Mesenchymal stem cell (in vitro differentiated cells and primary cell): ENCODE results near the gene MYBPC1.

Experiments
- DNase-seq: peaks from one replicate; pipeline ENCODE4 v3.0.0-alpha.2; 2013
- H2AFZ ChIP-seq: one replicate; pipeline ENCODE4 v1.6.1; 2013; ENCODE audit warnings: low read depth, mild to moderate bottlenecking, control low read depth, inconsistent platforms, low read length, moderate library complexity
- H2AK5ac ChIP-seq: 2 replicates; pipeline ENCODE4 v1.6.1; 2013; ENCODE audit warnings: low read length, moderate library complexity, mild to moderate bottlenecking, inconsistent platforms; ENCODE audit not compliant: severe bottlenecking
- H2BK120ac ChIP-seq: one replicate; pipeline ENCODE4 v1.6.1; 2013; ENCODE audit warnings: low read depth, mild to moderate bottlenecking, inconsistent platforms, low read length, moderate library complexity
- H2BK12ac ChIP-seq, 2 experiments: one replicate each; pipeline ENCODE4 v1.6.1; 2013; ENCODE audit warnings: inconsistent platforms in 2 of 2, low read length in 2 of 2, mild to moderate bottlenecking in 2 of 2, moderate library complexity in 2 of 2, control low read depth in 1 of 2
- H2BK15ac ChIP-seq: one replicate; pipeline ENCODE4 v1.6.1; 2013; ENCODE audit warnings: mild to moderate bottlenecking, low read depth, inconsistent platforms; ENCODE audit not compliant: poor library complexity, severe bottlenecking
- H2BK5ac ChIP-seq: 2 replicates; pipeline ENCODE4 v1.6.1; 2013; ENCODE audit warnings: low read depth, mild to moderate bottlenecking, low read length, control low read depth, inconsistent platforms; ENCODE audit not compliant: poor library complexity, severe bottlenecking
- H3K14ac ChIP-seq, 2 experiments: one replicate each; pipeline ENCODE4 v1.6.1; 2013; ENCODE audit warnings: inconsistent platforms in 2 of 2, low read length in 2 of 2, control low read depth in 1 of 2, mild to moderate bottlenecking in 1 of 2, moderate library complexity in 1 of 2
- H3K18ac ChIP-seq, 2 experiments: one replicate each; pipeline ENCODE4 v1.6.1; 2013; ENCODE audit warnings: inconsistent platforms in 2 of 2, low read length in 2 of 2, control low read depth in 1 of 2, low read depth in 1 of 2, mild to moderate bottlenecking in 1 of 2
- H3K23ac ChIP-seq, 2 experiments: one replicate each; pipeline ENCODE4 v1.6.1; 2013; ENCODE audit warnings: inconsistent platforms in 2 of 2, low read length in 2 of 2, mild to moderate bottlenecking in 2 of 2, moderate library complexity in 2 of 2, control low read depth in 1 of 2
- H3K27ac ChIP-seq: 2 replicates; pipeline ENCODE4 v1.5.1; 2013; ENCODE audit warnings: mild to moderate bottlenecking, moderate library complexity, low read length, control low read depth, inconsistent platforms; ENCODE audit not compliant: poor library complexity, severe bottlenecking
- H3K27me3 ChIP-seq, 2 experiments: 2 replicates each; pipeline versions ENCODE4 v1.6.1 to v1.7.0; 2013; ENCODE audit warnings: low read length in 2 of 2, mild to moderate bottlenecking in 2 of 2, moderate library complexity in 2 of 2, control low read depth in 1 of 2, inconsistent platforms in 1 of 2; ENCODE audit not compliant: control insufficient read depth in 1 of 2, insufficient read depth in 1 of 2
- H3K36me3 ChIP-seq, 2 experiments: 2 replicates each; pipeline versions ENCODE4 v1.6.1 to v1.7.0; 2013; ENCODE audit warnings: low read length in 2 of 2, control low read depth in 1 of 2, inconsistent platforms in 1 of 2, low read depth in 1 of 2, mild to moderate bottlenecking in 1 of 2; ENCODE audit not compliant: insufficient read depth in 2 of 2, control insufficient read depth in 1 of 2
- H3K4ac ChIP-seq, 2 experiments: one replicate each; pipeline ENCODE4 v1.6.1; 2013; ENCODE audit warnings: inconsistent platforms in 2 of 2, low read length in 2 of 2, mild to moderate bottlenecking in 2 of 2, moderate library complexity in 2 of 2, control low read depth in 1 of 2, low read depth in 1 of 2
- H3K4me1 ChIP-seq: 2 replicates; pipeline ENCODE4 v1.6.1; 2013; ENCODE audit warnings: low read depth, low read length, control low read depth; ENCODE audit not compliant: control insufficient read depth, insufficient read depth
- H3K4me2 ChIP-seq: 2 replicates; pipeline ENCODE4 v1.6.1; 2013; ENCODE audit warnings: low read length, mild to moderate bottlenecking, inconsistent platforms; ENCODE audit not compliant: poor library complexity, severe bottlenecking
- H3K4me3 ChIP-seq, 2 experiments: 2 replicates each; pipeline versions ENCODE4 v1.5.1 to v1.7.0; 2013; ENCODE audit warnings: low read length in 2 of 2, mild to moderate bottlenecking in 2 of 2, control low read depth in 1 of 2, low read depth in 1 of 2; ENCODE audit not compliant: insufficient read depth in 1 of 2
- H3K79me1 ChIP-seq: replicated peaks from 2 replicates; pipeline ENCODE4 v1.6.1; 2013; ENCODE audit warnings: mild to moderate bottlenecking, control low read depth, low read length, inconsistent platforms; ENCODE audit not compliant: poor library complexity, severe bottlenecking
- H3K9ac ChIP-seq: 2 replicates; pipeline ENCODE4 v1.7.0; 2013; ENCODE audit warnings: mild to moderate bottlenecking, low read length, moderate library complexity
- H3K9me3 ChIP-seq: 2 replicates; pipeline ENCODE4 v1.7.0; 2013; ENCODE audit warnings: mild to moderate bottlenecking, low read length; ENCODE audit not compliant: control insufficient read depth
- H4K8ac ChIP-seq: one replicate; pipeline ENCODE4 v1.6.1; 2013; ENCODE audit warnings: inconsistent platforms, mild to moderate bottlenecking, low read length, moderate library complexity
- H4K91ac ChIP-seq: one replicate; pipeline ENCODE4 v1.6.1; 2013; ENCODE audit warnings: mild to moderate bottlenecking, low read length, inconsistent platforms
- WGBS: methylation state at CpG from one replicate; pipeline ENCODE4 v1.1.7; 2013; ENCODE audit warnings: mixed read lengths; 5-methylcytosine and 5-hydroxymethylcytosine counted together

The MYBPC1 gene

GRCh38 chr12:101619858-101620761 lies 25.3 kb downstream of the MYBPC1 start:
- H3K36me3 ChIP-seq = no peaks in the 10 kb centered on the region
- H2BK12ac ChIP-seq = no peak overlapping the region
- no peak overlapping the region for H3K18ac ChIP-seq
- no peak overlapping the region for H3K23ac ChIP-seq
- no peak for DNase-seq
- no peak overlapping the region for H3K14ac ChIP-seq
- no peak overlapping the region for H3K4me2 ChIP-seq
- H2AK5ac ChIP-seq = no peak overlapping the region
- H3K79me1 ChIP-seq = no peaks in the 10 kb centered on the region
- no peak overlapping the region for H2BK15ac ChIP-seq
- no peak overlapping the region for H2BK5ac ChIP-seq
- no peak overlapping the region for H3K4ac ChIP-seq
- H2AFZ ChIP-seq = no peak overlapping the region
- no peaks in the 10 kb centered on the region for H3K4me1 ChIP-seq
- no peak overlapping the region for H3K4me3 ChIP-seq
- no peak overlapping the region for H2BK120ac ChIP-seq
- WGBS = 79% methylated on average over 5 of the region's 6 CpGs
- no peak overlapping the region for H3K9ac ChIP-seq
- H3K27ac ChIP-seq = no peak overlapping the region
- no peaks in the 10 kb centered on the region for H3K9me3 ChIP-seq
- H3K27me3 ChIP-seq = no peaks in the 10 kb centered on the region
- no peak overlapping the region for H4K91ac ChIP-seq
- no peak overlapping the region for H4K8ac ChIP-seq

DNA sequence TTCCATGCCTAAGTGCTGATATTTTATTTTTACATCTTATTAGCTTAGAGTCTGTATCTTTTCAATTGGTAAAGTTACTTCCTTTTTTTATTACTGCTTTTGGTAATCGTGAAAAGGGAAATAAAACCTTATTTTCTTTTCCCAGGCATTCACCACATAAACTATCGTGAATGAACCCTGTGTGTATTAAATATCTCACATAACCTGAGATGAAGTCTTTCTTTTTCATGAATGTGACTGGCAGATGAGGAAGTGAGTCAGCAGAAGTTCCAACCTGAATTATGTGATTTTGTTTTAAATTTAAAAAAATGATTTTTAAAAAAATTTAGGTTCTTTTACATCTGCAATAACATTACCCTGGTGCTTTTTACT lies 26.0 kb downstream of the MYBPC1 start:
- H3K14ac ChIP-seq = no peak overlapping the region
- DNase-seq = no peak
- H4K8ac ChIP-seq = no peak overlapping the region
- no peak overlapping the region for H2BK120ac ChIP-seq
- 100% methylated on average over 1 of the region's 2 CpGs for WGBS
- H4K91ac ChIP-seq = no peak overlapping the region
- H3K4me1 ChIP-seq = no peaks in the 10 kb centered on the region
- H3K9me3 ChIP-seq = no peaks in the 10 kb centered on the region
- no peaks in the 10 kb centered on the region for H3K36me3 ChIP-seq
- H3K18ac ChIP-seq = no peak overlapping the region
- no peaks in the 10 kb centered on the region for H3K79me1 ChIP-seq
- H3K23ac ChIP-seq = no peak overlapping the region
- no peak overlapping the region for H3K4me2 ChIP-seq
- no peak overlapping the region for H2AK5ac ChIP-seq
- no peak overlapping the region for H3K27ac ChIP-seq
- no peak overlapping the region for H2AFZ ChIP-seq
- no peak overlapping the region for H3K9ac ChIP-seq
- H2BK15ac ChIP-seq = no peak overlapping the region
- no peaks in the 10 kb centered on the region for H3K27me3 ChIP-seq
- H3K4me3 ChIP-seq = no peak overlapping the region
- H2BK5ac ChIP-seq = no peak overlapping the region
- no peak overlapping the region for H3K4ac ChIP-seq
- no peak overlapping the region for H2BK12ac ChIP-seq

GRCh38 chr12:101628676-101629075 lies 33.9 kb downstream of the MYBPC1 start:
- Histone ChIP-seq H3K27me3 (no peaks in the 10 kb centered on the region), H4K91ac (no peak overlapping the region), H2BK15ac (no peak overlapping the region), H3K27ac (no peak overlapping the region), H2AFZ (no peak overlapping the region), H3K4me3 (no peak overlapping the region), H3K4me2 (no peak overlapping the region), H4K8ac (no peak overlapping the region), H2BK120ac (no peak overlapping the region), H3K23ac (no peak overlapping the region), H2BK12ac (no peak overlapping the region), H3K9ac (no peak overlapping the region), H3K79me1 (no peaks in the 10 kb centered on the region), H3K4me1 (no peaks in the 10 kb centered on the region), H3K9me3 (no peaks in the 10 kb centered on the region), H2BK5ac (no peak overlapping the region), H3K14ac (no peak overlapping the region), H3K4ac (no peak overlapping the region), H2AK5ac (no peak overlapping the region), H3K36me3 (no peaks in the 10 kb centered on the region), H3K18ac (no peak overlapping the region)
- WGBS = 83% methylated on average over 3 of the region's 3 CpGs
- DNase-seq = no peak

- no peak overlapping the region for H3K18ac ChIP-seq
- H3K14ac ChIP-seq = no peak overlapping the region
- no peak overlapping the region for H3K23ac ChIP-seq
- no peak overlapping the region for H3K4me3 ChIP-seq
- H3K4me2 ChIP-seq = no peak overlapping the region
- no peaks in the 10 kb centered on the region for H3K4me1 ChIP-seq
- no peaks in the 10 kb centered on the region for H3K27me3 ChIP-seq
- no peak overlapping the region for H3K9ac ChIP-seq
- H4K8ac ChIP-seq = no peak overlapping the region
- H2AFZ ChIP-seq = no peak overlapping the region
- no peaks in the 10 kb centered on the region for H3K79me1 ChIP-seq
- no peak overlapping the region for H2AK5ac ChIP-seq
- WGBS = 85% methylated on average over 2 of the region's 2 CpGs
- H2BK5ac ChIP-seq = no peak overlapping the region
- no peaks in the 10 kb centered on the region for H3K36me3 ChIP-seq
- H2BK15ac ChIP-seq = no peak overlapping the region
- no peak overlapping the region for H2BK12ac ChIP-seq
- no peak for DNase-seq
- no peak overlapping the region for H3K27ac ChIP-seq
- H2BK120ac ChIP-seq = no peak overlapping the region
- H3K9me3 ChIP-seq = no peaks in the 10 kb centered on the region
- no peak overlapping the region for H3K4ac ChIP-seq
- H4K91ac ChIP-seq = no peak overlapping the region
Measured at GRCh38 chr12:101634724-101635123, 40.0 kb downstream of the MYBPC1 start.
